Measurements from ENCODE around the gene CHAD.
"Not testable (repeated sequence)": the region's sequence is repeated elsewhere in the genome, so short reads cannot be mapped to it uniquely, and the experiment has no call there.

The CHAD gene

GRCh38 chr17:50472761-50473161 lies 4.1 kb upstream of the CHAD start:
- not testable (repeated sequence) for DNase-seq

DNA sequence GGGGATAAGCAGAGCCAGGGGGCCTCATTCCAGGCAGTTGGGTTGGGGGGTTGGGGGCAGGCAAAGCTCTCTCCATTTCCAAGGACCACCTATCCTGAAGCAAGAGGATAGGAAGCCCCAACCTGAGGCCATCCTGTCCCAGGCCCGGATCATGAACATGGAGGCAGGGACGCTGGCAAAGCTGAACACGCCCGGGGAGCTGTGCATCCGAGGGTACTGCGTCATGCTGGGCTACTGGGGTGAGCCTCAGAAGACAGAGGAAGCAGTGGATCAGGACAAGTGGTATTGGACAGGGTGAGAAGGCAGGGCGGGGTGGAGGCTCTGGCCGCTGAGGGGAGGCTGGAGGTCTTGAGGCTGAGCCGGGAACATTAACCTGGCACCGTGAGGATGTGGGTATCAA lies 3.6 kb upstream of the CHAD start:
- DNase-seq, result no peak

GRCh38 chr17:50471009-50471905 lies 2.6 kb upstream of the CHAD start:
- DNase-seq, result no peak

- DNase-seq, result no peak
Observed at GRCh38 chr17:50470426-50470825, 1.7 kb upstream of the CHAD start.

- no peak for DNase-seq
Observed at GRCh38 chr17:50469671-50470305, 1.1 kb upstream of the CHAD start.

DNA sequence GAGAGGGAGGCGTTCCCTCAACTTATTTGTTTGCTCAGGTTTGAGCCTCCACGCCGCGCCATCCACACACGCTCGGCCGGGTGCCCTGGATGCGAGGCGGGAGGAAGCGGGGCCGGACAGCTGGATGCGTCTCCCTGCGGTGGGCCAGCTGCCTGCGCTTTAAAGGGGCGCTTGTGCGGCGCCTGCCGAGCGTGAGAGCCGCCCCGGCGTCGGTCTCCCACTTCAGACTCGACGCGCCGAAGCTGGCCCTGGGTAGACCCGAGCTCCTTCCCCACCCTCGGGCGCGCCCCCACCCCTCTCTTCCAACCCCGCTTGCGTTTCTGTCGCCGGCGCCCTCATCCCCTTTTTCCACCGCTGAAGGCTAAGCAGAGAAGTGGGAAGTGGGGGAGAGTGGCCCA lies 527 bp upstream of the CHAD start:
- no peak for DNase-seq

GRCh38 chr17:50467855-50468303 lies 801 bp downstream of the CHAD start:
- DNase-seq, result no peak

- no peak for DNase-seq
Observed at GRCh38 chr17:50467114-50467854, 1.4 kb downstream of the CHAD start.

DNA sequence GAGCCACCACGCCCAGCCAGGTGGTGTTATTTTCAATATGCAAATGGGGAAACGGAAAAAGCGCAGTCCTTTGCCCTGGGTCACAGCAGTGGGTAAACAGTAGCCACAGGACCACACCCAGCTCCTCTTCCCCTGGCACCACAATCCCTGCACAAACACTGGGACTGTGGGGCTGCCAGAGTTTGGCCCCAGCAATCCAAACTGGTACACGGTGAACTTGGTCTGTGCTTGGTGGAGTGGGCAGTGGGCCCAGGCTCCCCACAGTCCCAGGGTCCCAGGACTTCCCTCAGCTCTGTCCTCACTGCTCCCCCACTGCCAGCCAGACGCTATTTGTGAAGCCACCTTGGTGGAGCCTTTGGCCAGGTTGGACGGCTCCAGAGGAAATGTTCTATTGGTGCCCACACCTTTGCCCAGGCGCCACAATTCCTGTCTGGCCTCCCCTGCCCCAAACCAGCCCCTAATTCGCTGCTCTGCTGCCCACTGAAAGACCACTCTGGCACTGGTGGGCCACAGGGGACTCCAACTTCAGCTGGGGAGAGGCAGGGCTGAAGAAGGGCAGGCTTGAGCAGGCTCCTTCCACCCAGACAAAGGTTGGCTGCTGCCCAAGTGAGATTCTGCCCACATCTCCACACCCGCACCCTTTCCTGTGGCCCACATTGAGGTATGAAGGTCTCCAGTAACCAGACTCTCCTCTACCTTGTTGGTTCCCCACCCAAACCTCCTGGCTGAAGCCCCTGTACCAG lies 2.1 kb downstream of the CHAD start:
- DNase-seq, result no peak

- no peak for DNase-seq
Observed at GRCh38 chr17:50465635-50466034, 3.0 kb downstream of the CHAD start.

GRCh38 chr17:50465171-50465570 lies 3.5 kb downstream of the CHAD start:
- DNase-seq, result no peak

GRCh38 chr17:50464736-50465135 lies 3.9 kb downstream of the CHAD start:
- no peak for DNase-seq

DNA sequence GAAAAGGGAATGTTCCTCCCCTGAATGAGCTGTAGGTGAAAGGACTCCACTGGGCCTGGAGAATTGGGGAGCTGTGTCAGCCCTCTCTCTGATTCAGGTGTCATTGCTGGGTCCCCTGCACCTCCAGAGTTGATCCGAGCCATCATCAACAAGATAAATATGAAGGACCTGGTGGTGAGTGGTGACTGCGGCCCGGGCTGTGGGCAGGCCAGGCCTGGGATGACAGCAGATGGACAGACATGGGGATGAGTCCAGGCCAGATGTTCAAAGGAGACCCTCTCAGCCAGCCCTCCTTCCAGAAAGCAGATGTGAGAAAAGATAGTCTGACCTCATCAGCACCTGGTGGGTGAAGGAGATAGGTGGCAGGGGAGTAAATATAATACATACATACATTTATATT lies 4.6 kb downstream of the CHAD start:
- no peak for DNase-seq

DNA sequence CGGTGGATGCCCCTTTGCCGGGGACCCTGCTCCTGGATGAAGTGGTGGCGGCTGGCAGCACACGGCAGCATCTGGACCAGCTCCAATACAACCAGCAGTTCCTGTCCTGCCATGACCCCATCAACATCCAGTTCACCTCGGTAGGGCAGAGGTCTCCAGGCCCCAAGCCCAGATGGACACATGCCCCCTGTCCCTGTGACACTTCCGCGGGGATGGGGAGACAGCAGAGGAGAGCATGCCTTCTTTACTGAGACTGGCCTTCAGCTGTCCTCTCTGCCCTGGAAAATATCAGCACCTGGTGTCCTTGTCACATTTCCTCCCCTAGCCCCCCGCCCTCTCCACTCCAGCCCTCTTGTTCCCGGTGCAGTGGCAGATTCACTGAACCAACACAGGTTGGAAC lies 6.2 kb downstream of the CHAD start:
- DNase-seq, result no peak

GRCh38 chr17:50461550-50462132 lies 7.0 kb downstream of the CHAD start:
- DNase-seq, result no peak

- no peak for DNase-seq
Observed at GRCh38 chr17:50460831-50461526, 7.7 kb downstream of the CHAD start.

DNA sequence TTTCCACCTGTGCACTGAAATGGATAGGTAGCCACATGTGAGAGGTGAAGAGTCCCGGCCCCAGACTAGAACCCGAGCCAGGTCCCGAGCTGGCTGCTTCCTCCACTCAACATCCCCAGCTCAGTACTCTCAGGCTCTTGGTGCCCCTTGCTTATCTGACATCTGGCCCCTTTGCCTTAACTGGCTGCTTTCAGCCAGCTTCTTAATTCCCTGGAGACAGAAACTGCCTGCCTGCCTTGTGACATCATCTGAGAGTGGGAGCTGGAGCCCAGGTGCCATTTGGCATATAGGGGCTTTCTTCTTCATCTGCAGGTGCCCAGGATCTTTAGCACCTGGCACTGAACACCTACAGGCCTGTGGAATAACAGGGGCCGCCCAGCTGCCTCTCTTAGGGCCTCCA lies 8.9 kb downstream of the CHAD start:
- no peak for DNase-seq

DNA sequence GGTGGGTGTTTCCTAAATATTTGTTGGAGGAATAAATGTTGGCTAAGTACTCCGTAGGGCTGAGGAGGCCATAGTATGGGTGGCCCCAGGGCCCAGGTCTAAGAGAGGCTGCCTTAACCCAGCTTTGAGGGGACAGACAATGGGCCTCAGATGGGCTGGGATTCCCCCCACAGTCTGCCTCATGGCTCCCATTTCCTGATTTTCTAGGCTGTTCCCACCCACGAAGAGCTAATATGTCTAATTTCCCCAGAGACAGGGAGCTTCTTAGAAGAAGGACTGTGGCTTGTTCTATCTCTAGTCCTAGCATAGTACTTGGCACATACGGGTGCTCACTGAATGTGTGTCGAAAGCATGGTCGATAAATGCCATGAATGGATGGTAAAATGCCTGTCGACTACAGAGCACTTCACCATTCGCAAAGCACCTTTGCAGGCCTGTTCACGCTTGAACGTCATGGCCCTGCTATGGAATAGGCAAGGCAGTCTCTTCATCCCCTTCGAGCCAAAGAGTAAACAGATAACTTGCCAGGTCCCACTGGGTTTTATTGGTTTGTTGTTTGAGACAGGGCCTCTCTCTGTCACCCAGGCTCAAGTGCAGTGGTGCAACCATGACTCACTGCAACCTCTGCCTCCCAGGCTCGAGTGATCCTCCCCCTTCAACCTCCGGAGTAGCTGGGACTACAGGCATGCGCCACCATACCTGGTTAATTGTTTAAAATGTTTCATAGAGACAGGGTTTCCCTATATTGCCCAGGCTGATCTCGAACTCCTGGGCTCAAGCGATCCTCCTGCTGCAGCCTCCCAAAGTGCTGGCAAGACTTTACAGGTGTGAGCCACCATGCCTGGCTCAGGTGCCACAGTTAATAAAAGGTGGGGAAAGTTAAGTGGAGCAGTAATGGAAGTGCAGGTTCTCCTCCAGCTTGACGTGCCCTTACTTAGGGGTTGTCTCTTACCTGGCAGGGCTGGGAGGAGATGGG lies 9.7 kb downstream of the CHAD start:
- no peak for DNase-seq

GRCh38 chr17:50458270-50458669 lies 10.4 kb downstream of the CHAD start:
- no peak for DNase-seq

- no peak for DNase-seq
Observed at GRCh38 chr17:50457621-50458020, 11.1 kb downstream of the CHAD start.

GRCh38 chr17:50453901-50454300 lies 14.8 kb downstream of the CHAD start:
- DNase-seq, result no peak

Measured in activated effector memory CD4-positive, alpha-beta T cell treated with Interleukin-2 at 50 U/mL for 16 hours (primary cell).